ENCODE measurements around the gene GIT2. TPM values are rescaled to one million over a fixed set of nuclear protein-coding genes. Genes with fewer than 3 reads are reported as not detected.
A peak's percentile ranks its signal among the peaks of the same experiment; 100 is the strongest.
"Not testable (repeated sequence)": the region's sequence is repeated elsewhere in the genome, so short reads cannot be mapped to it uniquely, and the experiment has no call there.

Gene GIT2
- total RNA-seq, 1 experiment from 2014 or later, result 23.0 TPM

DNA sequence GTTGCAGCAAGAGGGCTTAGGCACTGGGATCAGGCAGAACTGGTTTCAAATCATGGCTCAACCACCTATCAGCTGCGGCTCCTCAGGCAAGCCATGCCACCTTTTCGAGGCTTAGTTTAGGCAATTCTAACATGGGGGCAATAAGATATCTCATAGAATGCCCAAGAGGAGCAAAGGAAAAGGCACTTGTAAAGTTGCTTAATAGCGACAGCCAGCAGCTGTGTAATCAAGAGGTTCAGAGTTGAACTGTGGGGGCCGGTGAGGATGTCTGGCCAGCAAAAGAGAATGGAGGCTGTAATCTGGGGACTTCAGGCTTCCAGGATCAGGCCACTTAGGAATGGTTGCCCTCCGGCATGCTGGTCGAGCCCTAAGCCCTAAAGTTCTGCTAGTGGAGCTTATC is 99.1 kb downstream of the GIT2 start:
- DNase-seq (ENCODE audit: extremely low read depth, low read depth), result no peak

DNA sequence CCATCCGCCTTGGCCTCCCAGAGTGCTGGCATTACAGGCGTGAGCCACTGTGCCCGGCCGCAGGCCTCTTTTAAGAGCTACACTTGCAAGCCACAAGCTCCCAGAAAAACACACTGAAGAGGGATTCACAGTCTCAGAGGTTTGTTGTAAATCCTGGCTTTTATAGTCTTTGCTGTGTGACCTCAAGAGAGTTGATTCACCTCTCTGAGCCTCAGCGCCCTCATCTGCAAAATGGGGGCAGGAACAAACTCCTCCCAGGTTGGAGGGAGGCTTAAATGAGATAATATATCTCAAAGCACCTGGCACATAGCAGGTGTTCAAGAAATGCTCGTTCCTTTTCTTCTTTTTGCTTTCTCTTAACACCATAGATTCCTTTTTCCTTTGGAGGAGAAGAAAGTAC is 100.0 kb downstream of the GIT2 start:
- DNase-seq (ENCODE audit: extremely low read depth, low read depth), result no peak

DNA sequence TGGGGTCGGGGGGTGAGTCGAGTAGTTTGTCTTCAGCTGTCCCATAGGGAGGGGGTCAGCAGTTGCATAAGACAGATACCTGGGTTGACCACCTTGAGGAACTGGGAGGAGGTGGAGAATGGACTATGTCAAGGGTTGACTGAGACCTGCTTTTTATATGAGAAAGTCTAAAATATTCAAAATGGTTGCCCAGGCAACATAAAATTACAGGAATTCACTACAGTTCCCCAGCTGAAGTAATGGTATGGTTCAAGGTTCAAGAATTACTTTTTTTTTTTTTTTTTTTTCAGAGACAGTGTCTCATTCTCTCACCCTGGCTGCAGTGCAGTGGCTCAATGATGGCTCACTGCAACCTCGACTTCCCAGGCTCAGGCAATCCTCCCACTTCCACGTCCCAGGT is 101.2 kb downstream of the GIT2 start:
- DNase-seq (ENCODE audit: extremely low read depth, low read depth), result no peak

DNA sequence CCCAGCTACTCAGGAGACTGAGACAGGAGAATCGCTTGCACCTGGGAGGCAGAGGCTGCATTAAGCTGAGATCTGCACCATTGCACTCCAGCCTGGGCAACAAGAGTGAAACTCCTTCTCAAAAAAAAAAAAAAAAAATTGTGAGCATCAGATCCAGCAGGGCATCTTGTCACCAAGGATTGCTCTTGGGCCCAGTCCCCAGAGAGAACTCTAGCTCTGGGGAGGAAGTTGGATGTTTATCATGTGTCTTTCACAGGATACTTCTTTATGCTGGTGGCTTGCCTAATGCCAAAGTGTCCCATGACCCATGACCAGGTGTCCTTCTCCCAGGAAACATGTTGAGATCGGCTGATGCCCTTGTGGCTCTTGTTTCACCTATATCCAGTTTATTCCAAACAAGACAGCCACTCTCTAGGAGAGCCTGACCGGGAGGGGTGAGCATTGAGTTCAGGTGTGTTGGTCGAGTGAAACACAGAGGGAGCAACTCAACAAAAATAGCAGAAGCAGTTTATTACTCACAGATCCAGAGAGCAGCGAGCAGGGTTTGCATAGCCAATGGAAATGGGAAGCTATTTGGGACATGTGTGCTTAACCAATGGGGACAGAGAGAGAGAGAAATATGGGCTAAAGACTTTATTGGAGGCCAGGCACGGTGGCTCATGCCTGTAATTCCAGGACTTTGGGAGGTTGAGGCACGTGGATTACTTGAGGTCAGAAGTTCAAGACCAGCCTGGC is 102.7 kb downstream of the GIT2 start:
- DNase-seq (ENCODE audit: extremely low read depth, low read depth), result no peak

DNA sequence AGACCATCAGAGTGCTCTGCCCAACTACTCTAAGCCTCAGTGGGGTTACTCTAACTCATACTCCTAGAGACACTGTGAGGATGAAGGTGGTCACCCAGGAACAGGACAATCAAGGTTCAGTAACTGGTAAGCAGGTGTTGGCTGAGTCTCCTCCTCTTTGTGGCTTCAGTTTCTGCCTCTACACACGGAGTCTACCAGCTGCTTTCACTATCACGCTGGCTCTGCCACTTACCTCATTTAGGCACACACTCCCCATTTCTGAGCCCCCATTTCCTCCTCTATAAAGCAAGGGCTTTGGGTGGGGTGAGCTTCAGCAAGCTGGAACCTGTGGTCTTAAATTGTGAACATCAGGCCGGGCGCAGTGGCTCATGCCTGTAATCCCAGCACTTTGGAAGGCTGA is 103.4 kb downstream of the GIT2 start:
- DNase-seq (ENCODE audit: extremely low read depth, low read depth), result no peak

DNA sequence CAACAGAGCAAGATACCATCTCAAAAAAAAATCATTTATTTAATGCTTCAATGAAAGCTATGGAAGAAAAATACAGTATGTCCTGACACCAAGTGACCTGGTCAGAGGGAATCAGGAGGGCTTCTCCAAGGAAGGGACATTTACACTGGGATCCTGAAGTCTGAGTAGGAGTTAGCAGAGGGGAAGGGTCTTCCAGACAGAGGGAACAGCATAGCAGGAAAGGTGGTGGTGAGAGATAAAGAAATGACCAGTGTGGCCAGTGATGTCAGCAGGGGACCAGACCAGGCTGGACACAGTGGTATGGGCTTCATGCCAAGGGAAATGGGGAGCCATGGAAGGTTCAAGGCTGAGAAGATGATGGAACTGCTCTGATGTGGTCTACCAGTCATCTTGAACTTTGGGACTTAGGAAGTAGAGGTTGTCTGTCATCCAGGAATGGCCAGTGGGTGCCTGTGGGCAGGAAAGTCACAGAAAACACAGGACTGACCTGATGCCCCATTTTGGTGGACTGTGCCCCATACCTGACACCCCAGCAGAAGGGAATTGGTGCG is 103.9 kb downstream of the GIT2 start:
- no peak for DNase-seq (ENCODE audit: extremely low read depth, low read depth)

DNA sequence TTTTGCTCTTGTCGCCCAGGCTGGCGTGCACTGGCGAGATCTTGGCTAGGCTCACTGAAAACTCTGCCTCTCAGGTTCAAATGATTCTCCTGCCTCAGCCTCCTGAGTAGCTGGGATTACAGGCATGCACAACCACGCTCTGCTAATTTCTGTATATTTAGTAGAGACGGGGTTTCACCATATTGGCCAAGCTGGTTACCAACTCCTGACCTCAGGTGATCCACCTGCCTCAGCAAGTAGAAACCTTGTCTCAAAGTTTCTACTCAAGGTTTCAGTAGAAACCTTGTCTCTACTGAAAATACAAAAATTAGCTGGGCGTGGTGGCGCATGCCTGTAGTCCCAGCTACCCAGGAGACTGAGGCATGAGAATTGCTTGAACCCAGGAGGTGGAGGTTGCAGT is 104.4 kb downstream of the GIT2 start:
- DNase-seq (ENCODE audit: extremely low read depth, low read depth), result not testable (repeated sequence)

DNA sequence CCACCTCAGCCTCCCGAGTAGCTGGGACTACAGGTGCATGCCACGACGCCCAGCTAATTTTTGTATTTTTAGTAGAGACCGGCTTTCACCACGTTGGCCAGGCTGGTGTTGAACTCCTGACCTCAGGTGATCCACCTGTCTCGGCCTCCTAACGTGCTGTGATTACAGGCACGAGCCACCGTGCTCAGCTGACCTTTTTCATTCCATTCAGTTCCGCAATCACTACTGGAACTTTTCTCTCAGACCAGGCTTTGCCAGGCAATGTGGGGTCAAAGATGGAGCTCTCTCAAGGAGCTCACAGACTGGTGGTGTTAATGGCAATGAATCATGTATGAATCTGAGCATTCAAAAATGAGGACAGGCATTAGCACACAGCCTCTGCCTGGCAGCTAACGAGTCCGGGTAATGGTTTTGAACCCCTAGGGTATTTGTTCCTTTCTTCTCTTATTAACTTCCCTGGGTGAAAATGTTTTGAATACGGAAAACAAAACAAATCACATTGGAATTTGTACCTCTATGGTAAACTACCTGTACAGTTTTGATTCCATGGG is 105.5 kb downstream of the GIT2 start:
- no peak for DNase-seq (ENCODE audit: extremely low read depth, low read depth)

DNA sequence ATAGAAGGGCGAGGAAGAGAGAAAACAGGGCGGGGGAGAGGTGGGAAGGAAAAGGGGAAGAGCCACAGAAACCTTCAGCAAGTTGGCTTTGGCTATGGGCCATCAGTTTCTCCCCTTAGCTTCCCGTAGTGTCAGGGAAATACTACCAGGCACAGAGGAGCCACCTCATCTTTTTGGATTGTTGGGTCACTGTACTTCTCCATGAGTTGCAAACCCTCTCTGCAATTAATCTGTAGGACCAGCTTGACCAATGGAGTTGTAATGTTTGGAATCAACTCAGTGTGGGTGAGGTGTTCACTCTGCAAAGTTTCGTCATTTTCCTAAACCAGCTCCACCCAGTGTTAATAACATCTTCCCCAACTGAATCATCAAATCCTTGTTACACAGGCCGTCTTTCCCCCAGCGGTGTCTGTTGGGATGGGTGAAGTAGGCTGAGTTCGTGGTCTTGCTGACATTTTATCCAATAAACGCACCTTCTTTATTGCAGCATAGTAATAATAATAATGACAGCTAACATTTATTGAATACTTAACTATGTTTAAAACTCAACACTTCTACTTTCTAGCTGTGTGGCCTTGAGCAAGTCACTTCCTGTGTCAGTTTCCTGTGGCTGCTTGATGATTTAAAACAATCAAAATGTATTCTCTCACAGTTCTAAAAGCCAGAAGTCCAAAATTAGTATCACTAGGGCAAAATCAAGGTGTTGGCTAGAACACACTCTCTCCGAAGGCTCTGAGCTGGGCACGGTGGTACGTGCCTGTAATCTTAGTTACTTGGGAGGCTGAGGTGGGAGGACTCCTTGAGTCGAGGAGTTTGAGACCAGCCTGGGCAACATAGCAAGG is 107.8 kb downstream of the GIT2 start:
- DNase-seq (ENCODE audit: extremely low read depth, low read depth), result peak; percentile 99

DNA sequence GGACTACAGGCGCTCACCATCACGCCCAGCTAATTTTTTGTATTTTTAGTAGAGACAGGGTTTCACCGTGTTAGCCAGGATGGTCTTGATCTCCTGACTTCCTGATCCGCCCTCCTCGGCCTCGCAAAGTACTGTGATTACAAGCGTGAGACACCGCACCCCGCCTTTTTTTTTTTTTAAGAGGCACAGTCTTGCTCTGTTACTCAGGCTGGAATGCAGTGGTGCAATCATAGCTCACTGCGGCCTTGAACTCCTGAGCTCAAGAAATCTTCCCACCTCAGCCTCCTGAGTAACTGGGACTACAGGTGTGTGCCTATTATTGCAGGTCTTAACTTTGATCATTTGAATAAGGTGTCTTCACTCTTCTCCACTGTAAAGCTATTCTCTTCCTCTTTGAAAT is 110.6 kb downstream of the GIT2 start:
- DNase-seq (ENCODE audit: extremely low read depth, low read depth), result peak; percentile 91

DNA sequence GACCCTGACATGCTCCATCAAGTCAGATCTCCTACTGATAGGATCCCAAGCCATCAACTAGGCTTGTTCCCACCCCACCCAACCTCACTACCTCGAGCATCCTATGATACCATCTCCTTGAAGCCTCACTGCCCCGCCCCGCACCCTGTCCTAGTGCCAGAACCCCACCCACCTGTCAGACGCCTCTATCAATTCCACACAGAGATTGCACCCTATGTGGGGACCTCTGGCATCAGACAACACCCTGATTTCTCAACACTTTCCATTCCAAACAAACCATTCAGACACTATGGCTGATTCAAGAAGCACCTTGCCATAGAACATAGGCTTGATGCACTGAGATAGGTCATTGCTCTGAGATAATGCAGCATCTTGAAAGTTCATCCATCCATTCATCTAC is 112.7 kb downstream of the GIT2 start:
- DNase-seq (ENCODE audit: extremely low read depth, low read depth), result peak; percentile 95

DNA sequence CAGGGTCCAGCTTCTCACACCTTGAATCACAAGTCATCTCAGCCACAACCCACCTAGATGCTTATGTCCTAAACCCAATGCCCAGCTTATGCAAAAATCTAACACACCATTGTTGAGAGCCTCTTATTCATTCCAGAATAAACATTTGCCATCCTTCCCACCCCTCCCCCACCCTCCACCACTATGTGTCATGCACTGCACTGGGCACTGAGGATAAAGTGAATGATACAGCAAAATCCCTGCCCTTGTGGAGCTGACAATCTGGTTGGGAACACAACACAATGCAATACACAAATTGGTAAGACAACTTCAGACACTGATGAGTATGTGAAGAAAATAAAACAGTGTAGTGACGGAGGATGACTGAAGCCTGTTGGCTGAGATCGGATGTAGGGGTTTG is 114.4 kb downstream of the GIT2 start:
- DNase-seq (ENCODE audit: extremely low read depth, low read depth), result peak; percentile 96

DNA sequence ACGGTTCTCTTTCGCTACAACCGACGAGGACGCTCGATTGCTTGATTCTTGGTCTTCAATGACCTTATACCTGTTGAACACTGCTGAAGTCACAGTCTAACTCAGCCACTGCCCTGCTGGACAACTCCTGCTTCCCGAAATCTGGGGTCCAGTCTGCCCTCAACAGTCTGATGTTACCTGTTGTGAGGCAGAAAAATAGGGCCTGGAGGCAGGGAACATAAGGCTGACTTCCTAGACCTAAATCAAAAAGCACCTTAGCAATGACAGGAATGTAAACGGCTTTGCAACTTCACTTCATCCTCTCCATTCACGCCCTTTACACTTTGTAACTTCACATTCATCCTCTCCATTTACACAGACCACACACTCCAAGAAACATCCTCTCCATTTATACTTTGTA is 115.2 kb downstream of the GIT2 start:
- DNase-seq (ENCODE audit: extremely low read depth, low read depth), result no peak

DNA sequence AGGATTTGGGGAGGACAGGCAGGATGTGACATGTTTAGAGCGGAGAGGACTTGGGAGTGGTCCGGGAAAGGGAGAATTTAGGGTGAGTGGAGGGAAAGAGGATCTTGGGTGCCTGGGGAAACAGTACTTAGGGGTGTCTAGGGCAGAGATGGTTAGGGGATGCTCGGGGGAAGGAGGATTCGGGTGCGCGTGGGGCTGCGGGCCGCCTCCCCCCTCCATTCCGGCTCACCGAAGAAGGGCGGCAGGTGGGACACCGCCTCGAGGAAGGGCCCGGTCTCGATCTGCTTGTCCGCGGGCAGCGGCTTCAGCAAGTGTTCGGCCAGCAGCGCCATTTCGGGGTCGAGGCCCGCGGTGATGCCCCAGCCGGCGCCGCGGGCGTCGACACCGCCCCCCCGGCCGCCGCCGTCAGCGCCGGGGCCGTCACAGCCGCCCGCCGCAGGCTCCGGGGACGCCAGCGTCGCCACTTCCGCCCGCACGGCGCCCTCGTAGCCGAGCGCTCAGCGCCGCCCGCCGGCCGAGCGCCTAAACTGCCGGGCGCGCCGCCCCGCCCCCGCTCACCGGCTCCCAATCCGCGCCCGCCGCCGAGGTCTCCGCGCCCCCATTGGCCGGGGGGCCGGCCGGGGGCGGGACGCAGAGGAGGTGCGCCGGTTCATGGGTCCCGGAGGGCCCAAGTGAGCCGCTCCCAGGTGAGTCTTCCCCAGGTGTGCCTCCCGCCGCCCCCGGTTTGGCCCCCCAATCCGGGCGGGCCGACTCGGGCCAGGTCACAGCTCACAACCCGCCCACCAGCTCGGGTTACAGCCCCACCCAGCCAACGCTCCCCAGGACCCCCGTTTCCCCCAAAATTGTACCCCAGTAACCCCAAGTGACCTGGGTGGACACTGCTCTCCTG is 115.9 kb downstream of the GIT2 start, which contains the start of gene GLTP:
Gene GLTP, minus strand, starts transcription at position 499 of the 889 bp plus-strand sequence. Its CDS starts 167 bp downstream, at position 332.
- DNase-seq (ENCODE audit: extremely low read depth, low read depth), result peak; percentile 86

Other genes starting within 250 kb of the GIT2 start
- not detected in 2 replicates for gene TRPV4, start 163.0 kb downstream of the GIT2 start, total RNA-seq (2014; rRNA removed; shearing (Covaris generic))
- gene GLTP, start 115.8 kb downstream of the GIT2 start, total RNA-seq (2014; rRNA removed; shearing (Covaris generic)), result 139 and 146 TPM in 2 replicates
- 26.2 and 36.0 TPM in 2 replicates for gene TCHP, start 96.1 kb downstream of the GIT2 start, total RNA-seq (2014; rRNA removed; shearing (Covaris generic))
- 14.6 and 15.8 TPM in 2 replicates for gene ANKRD13A, start 3.1 kb upstream of the GIT2 start, total RNA-seq (2014; rRNA removed; shearing (Covaris generic))
- gene C12orf76, start 52.2 kb upstream of the GIT2 start, total RNA-seq (2014; rRNA removed; shearing (Covaris generic)), result 17.2 and 19.3 TPM in 2 replicates
- 10.3 and 10.9 TPM in 2 replicates for gene IFT81, start 128.0 kb upstream of the GIT2 start, total RNA-seq (2014; rRNA removed; shearing (Covaris generic))

Measured in NCI-H460 (cell line).